Endothelial cell of umbilical vein (primary cell): ENCODE results near the gene GSTO2.

ENCODE experiments used
- EZH2 ChIP-seq: IDR thresholded peaks from 2 replicates; pipeline ENCODE4 v1.6.1; 2012; ENCODE audit warnings: borderline replicate concordance, low read depth, mild to moderate bottlenecking, moderate library complexity, low read length, inconsistent platforms; ENCODE audit not compliant: severe bottlenecking
- GATA2 ChIP-seq: IDR thresholded peaks from 2 replicates; pipeline ENCODE4 v1.7.0; 2011; ENCODE audit warnings: low read depth, mild to moderate bottlenecking, moderate library complexity, mixed read lengths, low read length; ENCODE audit not compliant: insufficient read length, insufficient read depth
- JUN ChIP-seq: IDR thresholded peaks from 2 replicates; pipeline ENCODE4 v1.6.1; 2011; ENCODE audit warnings: borderline replicate concordance, low read depth; ENCODE audit not compliant: insufficient read length, insufficient read depth
- POLR2A ChIP-seq: IDR thresholded peaks from 2 replicates; pipeline ENCODE4 v1.6.1; 2012; ENCODE audit warnings: low read depth, mild to moderate bottlenecking, control low read depth, low read length
- POLR2AphosphoS5 ChIP-seq: IDR thresholded peaks from 2 replicates; pipeline ENCODE4 v1.6.1; 2012; ENCODE audit warnings: low read depth, mild to moderate bottlenecking, control low read depth, low read length, moderate library complexity; ENCODE audit not compliant: insufficient read depth
- TF ChIP-seq, protein P1 (sequence below), 2 donors: IDR thresholded peaks; 1 replicate in 1 of 2; 2 replicates in 1 of 2; pipeline ENCODE4 v1.5.1; 2011; ENCODE audit warnings: low read length in 2 of 2, mild to moderate bottlenecking in 2 of 2, moderate library complexity in 2 of 2, control low read depth in 1 of 2, inconsistent platforms in 1 of 2, low read depth in 1 of 2; ENCODE audit not compliant: insufficient read depth in 1 of 2; ENCODE audit errors: extremely low read depth in 1 of 2
- TF ChIP-seq, protein P2 (sequence below): IDR thresholded peaks from 2 replicates; pipeline ENCODE4 v1.6.1; 2011; ENCODE audit not compliant: insufficient read depth, insufficient read length

DNA sequence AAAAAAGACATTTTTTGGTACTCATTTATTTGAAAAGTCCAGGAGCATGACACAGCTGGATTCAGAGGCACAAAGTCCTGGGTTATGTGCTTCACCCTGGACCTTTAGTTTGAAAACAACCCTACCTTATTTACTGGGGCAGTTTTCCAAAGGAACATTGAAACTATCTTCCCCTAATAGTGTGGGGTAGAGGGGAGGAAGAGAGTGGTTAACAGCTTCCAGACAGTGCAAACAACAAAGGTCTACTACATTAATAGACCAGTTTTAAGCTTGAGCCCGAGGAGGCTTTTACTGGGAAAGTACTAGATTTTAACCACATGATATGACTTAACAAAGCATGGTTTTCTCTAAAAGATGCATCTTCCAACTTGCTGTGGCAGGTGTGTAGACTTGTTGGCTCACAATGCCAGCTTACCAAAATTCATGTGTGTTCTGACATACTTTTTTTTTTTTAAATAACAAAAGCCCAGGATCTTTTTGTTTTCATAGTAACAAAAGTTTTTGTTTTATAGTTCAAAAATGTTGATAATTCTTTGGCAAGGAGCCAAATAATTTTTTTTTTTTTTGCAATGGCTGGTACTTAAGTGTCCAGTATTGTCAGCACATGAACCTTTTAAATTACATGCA, 12.5 kb upstream of the GSTO2 start:
- TF ChIP-seq JUN (no peak), POLR2AphosphoS5 (no peak), GATA2 (no peak), POLR2A (no peak), EZH2 (no peak)
- TF ChIP-seq, protein P1, sequence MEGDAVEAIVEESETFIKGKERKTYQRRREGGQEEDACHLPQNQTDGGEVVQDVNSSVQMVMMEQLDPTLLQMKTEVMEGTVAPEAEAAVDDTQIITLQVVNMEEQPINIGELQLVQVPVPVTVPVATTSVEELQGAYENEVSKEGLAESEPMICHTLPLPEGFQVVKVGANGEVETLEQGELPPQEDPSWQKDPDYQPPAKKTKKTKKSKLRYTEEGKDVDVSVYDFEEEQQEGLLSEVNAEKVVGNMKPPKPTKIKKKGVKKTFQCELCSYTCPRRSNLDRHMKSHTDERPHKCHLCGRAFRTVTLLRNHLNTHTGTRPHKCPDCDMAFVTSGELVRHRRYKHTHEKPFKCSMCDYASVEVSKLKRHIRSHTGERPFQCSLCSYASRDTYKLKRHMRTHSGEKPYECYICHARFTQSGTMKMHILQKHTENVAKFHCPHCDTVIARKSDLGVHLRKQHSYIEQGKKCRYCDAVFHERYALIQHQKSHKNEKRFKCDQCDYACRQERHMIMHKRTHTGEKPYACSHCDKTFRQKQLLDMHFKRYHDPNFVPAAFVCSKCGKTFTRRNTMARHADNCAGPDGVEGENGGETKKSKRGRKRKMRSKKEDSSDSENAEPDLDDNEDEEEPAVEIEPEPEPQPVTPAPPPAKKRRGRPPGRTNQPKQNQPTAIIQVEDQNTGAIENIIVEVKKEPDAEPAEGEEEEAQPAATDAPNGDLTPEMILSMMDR (IDR thresholded peaks at IDR 0.05; ENCODE audit: extremely low read depth in 1 of 2, insufficient read depth in 1 of 2, low read depth in 1 of 2, low read length in 2 of 2): no peak
- TF ChIP-seq, protein P2, sequence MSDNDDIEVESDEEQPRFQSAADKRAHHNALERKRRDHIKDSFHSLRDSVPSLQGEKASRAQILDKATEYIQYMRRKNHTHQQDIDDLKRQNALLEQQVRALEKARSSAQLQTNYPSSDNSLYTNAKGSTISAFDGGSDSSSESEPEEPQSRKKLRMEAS: no peak
